Small intestine (tissue), 7 donors: ENCODE results near the gene PNKD. TPM values are rescaled to one million over a fixed set of nuclear protein-coding genes. Genes with fewer than 3 reads are reported as not detected.

Experiments
- DNase-seq, 2 donors: peaks; one replicate each; pipeline versions ENCODE4 v3.0.0 to v3.0.0-alpha.2; 2013
- FAIRE-seq: peaks from 2 replicates; lab custom pipeline; 2012; peaks lifted over from hg19 to GRCh38; lab: Jason Lieb, UNC
- H3K27ac ChIP-seq, 3 donors: one replicate each; pipeline ENCODE4 v1.5.1; 2013; ENCODE audit warnings: low read length in 2 of 3, mild to moderate bottlenecking in 2 of 3, control low read depth in 1 of 3, inconsistent platforms in 1 of 3, low read depth in 1 of 3, moderate library complexity in 1 of 3
- H3K27me3 ChIP-seq, 3 donors: one replicate each; pipeline ENCODE4 v1.6.1; 2013; ENCODE audit warnings: low read length in 3 of 3, inconsistent platforms in 1 of 3; ENCODE audit not compliant: control insufficient read depth in 3 of 3, insufficient read depth in 3 of 3
- H3K36me3 ChIP-seq, 3 donors: one replicate each; pipeline ENCODE4 v1.6.1; 2013; ENCODE audit warnings: low read length in 3 of 3, inconsistent platforms in 1 of 3, low read depth in 1 of 3, mild to moderate bottlenecking in 1 of 3, moderate library complexity in 1 of 3; ENCODE audit not compliant: control insufficient read depth in 3 of 3, insufficient read depth in 2 of 3
- H3K4me1 ChIP-seq, 3 donors: one replicate each; pipeline ENCODE4 v1.6.1; 2013; ENCODE audit warnings: low read length in 2 of 3, inconsistent platforms in 1 of 3, low read depth in 1 of 3, mild to moderate bottlenecking in 1 of 3, moderate library complexity in 1 of 3; ENCODE audit not compliant: control insufficient read depth in 3 of 3, insufficient read depth in 2 of 3
- H3K4me3 ChIP-seq, 3 donors: one replicate each; pipeline ENCODE4 v1.5.1; 2013; ENCODE audit warnings: low read length in 3 of 3, control low read depth in 1 of 3, inconsistent platforms in 1 of 3, low read depth in 1 of 3, mild to moderate bottlenecking in 1 of 3, moderate library complexity in 1 of 3
- H3K9me3 ChIP-seq, 2 donors: one replicate each; pipeline ENCODE4 v1.6.1; 2013; ENCODE audit warnings: low read depth in 1 of 2, low read length in 1 of 2; ENCODE audit not compliant: control insufficient read depth in 2 of 2, insufficient read depth in 1 of 2
- WGBS, 3 donors: extraction: QIAGEN DNeasy Blood & Tissue Kit; methylation state at CpG; one replicate each; pipeline ENCODE4 v1.1.7; 2013; 5-methylcytosine and 5-hydroxymethylcytosine counted together
- polyA plus RNA-seq, 4 donors: library from polyadenylated mRNA; stranded (reverse) in 3 of 4; unstranded in 1 of 4; fragments of 200-250 nt in 3 of 4; fragments of 120-200 nt in 1 of 4; gene quantifications; one replicate each; pipeline versions ENCODE4 v1.2.1 to v1.2.3, GENCODE V29; 2013
- donor health status: healthy with polysubstance abuse.
- donor health status: control.
- donor health status: control.
- donor health status: Bipolar disorder and iron deficiency.
- donor health status: healthy.

Gene PNKD
- polyA plus RNA-seq, 4 donors: 88.4 to 137 (median 104) TPM

DNA sequence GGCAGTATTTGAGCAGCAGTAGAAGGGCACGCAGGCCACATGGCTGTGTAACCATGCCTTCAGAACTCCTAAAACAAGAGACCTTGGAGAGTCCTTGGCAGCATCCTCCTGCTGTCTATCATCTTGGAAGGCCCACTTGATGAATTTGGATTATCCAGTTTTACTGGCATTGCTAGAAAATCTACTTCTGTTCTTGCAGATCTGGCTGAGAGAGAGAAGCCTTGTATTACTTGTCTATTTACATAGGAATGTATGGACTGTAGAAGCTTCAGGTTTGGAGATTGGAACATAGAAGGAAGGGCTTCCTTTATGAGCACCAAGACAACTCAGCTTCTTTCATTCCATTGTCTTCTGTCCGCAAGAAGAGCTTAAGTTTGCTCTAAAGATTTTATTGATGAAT lies 25.7 kb upstream of the PNKD start:
- DNase-seq (no peak), FAIRE-seq (no peak)
- H3K4me3 ChIP-seq: no peak overlapping the region
- no peak overlapping the region for H3K27ac ChIP-seq
- no peaks in the 10 kb centered on the region for H3K27me3 ChIP-seq
- no peaks in the 10 kb centered on the region for H3K9me3 ChIP-seq
- WGBS, 3 donors: 93 to 100% (median 96%) methylated on average over 2 of the region's 2 CpGs
- H3K36me3 ChIP-seq: peaks cover 29 to 68% (median 45%) of the 10 kb centered on the region in 3 donors
- H3K4me1 ChIP-seq: peaks cover 0 to 6% (median 0%) of the 10 kb centered on the region in 3 donors

DNA sequence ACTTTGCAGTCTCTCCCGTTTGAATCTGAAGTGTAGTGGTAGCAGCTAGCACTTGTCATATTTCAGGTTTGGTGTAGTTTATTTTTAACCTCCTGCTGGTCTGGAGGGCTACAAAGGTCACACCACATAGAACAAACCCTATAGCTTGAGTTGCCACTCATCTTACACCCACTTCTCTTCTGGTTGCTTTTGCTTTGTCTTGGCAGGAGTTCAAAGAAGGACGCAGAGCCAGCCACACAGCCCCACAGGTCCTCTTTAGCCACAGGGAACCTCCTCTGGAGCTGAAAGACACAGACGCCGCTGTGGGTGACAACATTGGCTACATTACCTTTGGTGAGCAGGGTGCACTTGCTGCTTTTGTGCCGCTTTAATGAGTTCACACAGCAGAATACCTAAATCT lies 25.1 kb upstream of the PNKD start:
- no peak overlapping the region for H3K27ac ChIP-seq
- WGBS, 3 donors: 60 to 77% (median 69%) methylated on average over 5 of the region's 5 CpGs
- peaks cover 33 to 67% (median 45%) of the 10 kb centered on the region in 3 donors for H3K36me3 ChIP-seq
- DNase-seq: no peak
- H3K27me3 ChIP-seq: no peaks in the 10 kb centered on the region
- no peaks in the 10 kb centered on the region for H3K9me3 ChIP-seq
- no peak overlapping the region for H3K4me3 ChIP-seq
- H3K4me1 ChIP-seq: peaks cover 0 to 6% (median 0%) of the 10 kb centered on the region in 3 donors
- FAIRE-seq: no peak

- FAIRE-seq (no peak), DNase-seq (no peak)
- Histone ChIP-seq H3K4me3 (no peak overlapping the region), H3K4me1 (peaks cover 0 to 5% (median 0%) of the 10 kb centered on the region in 3 donors), H3K27ac (no peak overlapping the region), H3K27me3 (no peaks in the 10 kb centered on the region), H3K9me3 (no peaks in the 10 kb centered on the region), H3K36me3 (peaks cover 41 to 86% (median 49%) of the 10 kb centered on the region in 3 donors)
- WGBS, 3 donors: 93 to 96% (median 94%) methylated on average over 13 of the region's 13 CpGs
These were observed 20.6 kb upstream of the PNKD start for GRCh38 chr2:218249691-218250090.

GRCh38 chr2:218252509-218253231 lies 17.6 kb upstream of the PNKD start:
- no peak overlapping the region for H3K27ac ChIP-seq
- 63 to 75% (median 74%) methylated on average over 7 of the region's 7 CpGs for WGBS, 3 donors

DNA sequence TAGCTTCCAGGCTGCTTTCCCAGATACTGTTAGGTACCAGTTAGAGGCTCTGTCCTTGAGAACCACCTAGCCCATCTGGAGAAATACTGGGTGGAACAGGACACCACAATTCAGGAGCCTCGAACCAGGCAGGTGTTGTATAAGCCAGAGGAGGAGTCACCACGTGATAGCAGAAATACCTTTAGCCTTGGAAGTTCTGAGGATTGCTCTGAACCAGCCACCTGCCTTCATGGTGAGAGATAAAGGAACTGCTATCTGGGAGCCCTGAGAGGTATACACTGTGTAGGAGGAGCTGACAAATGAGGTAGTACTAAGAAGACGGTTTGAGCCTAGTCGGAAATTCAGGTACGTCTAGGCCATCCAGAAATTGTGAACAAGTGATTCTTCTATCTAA lies 17.1 kb upstream of the PNKD start:
- H3K27ac ChIP-seq: no peak overlapping the region
- H3K9me3 ChIP-seq: no peaks in the 10 kb centered on the region
- no peak overlapping the region for H3K4me3 ChIP-seq
- H3K36me3 ChIP-seq: peaks cover 27 to 71% (median 43%) of the 10 kb centered on the region in 3 donors
- DNase-seq: peak in 1 of 2 donors; percentile 61
- FAIRE-seq: no peak
- H3K27me3 ChIP-seq: no peaks in the 10 kb centered on the region
- H3K4me1 ChIP-seq: peaks cover 0 to 3% (median 0%) of the 10 kb centered on the region in 3 donors
- WGBS, 3 donors: 17 to 63% (median 37%) methylated on average over 5 of the region's 5 CpGs

More at GRCh38 chr2:218252509-218253231, 17.6 kb upstream of the PNKD start:
- Histone ChIP-seq H3K36me3 (peaks cover 33 to 76% (median 45%) of the 10 kb centered on the region in 3 donors), H3K9me3 (no peaks in the 10 kb centered on the region), H3K4me3 (no peak overlapping the region), H3K27me3 (no peaks in the 10 kb centered on the region), H3K4me1 (peaks cover 0 to 3% (median 0%) of the 10 kb centered on the region in 3 donors)
- no peak for FAIRE-seq
- no peak for DNase-seq

GRCh38 chr2:218255446-218255845 lies 14.9 kb upstream of the PNKD start:
- H3K27ac ChIP-seq: no peak overlapping the region
- no peaks in the 10 kb centered on the region for H3K9me3 ChIP-seq
- H3K4me1 ChIP-seq: peaks cover 0 to 6% (median 0%) of the 10 kb centered on the region in 3 donors
- H3K27me3 ChIP-seq: no peaks in the 10 kb centered on the region
- no peak for DNase-seq
- no peak overlapping the region for H3K4me3 ChIP-seq
- no peak for FAIRE-seq
- peaks cover 12 to 52% (median 31%) of the 10 kb centered on the region in 3 donors for H3K36me3 ChIP-seq
- WGBS, 3 donors: 71 to 92% (median 84%) methylated on average over 6 of the region's 6 CpGs

DNA sequence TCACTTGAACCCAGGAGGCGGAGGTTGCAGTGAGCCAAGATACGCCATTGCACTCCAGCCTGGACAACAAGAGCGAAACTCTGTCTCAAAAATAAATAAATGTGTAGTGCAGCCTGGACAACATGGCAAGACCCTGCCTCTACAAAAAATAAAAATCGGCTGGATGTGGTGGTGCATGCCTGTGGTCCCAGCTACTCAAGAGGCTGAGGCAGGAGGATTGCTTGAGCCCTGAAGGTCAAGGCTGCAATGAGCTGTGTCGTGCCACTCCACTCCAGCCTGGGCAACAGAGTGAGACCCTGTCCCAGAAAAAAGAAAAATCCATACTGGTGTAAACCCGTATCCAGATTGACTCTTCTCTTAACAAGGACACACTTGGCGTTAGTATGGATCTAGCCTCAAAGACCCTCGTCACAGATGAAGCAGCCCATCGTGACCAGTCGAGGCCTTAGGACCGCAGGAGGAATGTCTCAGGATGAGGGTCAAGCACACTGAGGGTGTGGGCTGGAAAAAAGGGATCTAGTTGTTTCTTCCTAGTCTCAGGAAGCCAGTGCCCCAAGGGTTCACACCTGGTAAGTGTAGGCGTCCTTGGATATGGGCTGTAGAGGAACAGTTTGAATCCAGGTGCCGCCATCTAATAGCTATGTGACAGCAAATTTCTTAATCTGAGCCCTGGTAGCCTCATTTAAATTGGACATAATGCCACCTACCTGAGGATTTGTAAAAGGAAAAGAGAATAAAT lies 13.5 kb upstream of the PNKD start:
- DNase-seq (no peak), FAIRE-seq (no peak)
- H3K4me3 ChIP-seq: no peak overlapping the region
- H3K4me1 ChIP-seq: peaks cover 0 to 20% (median 0%) of the 10 kb centered on the region in 3 donors
- WGBS, 3 donors: 90 to 95% (median 94%) methylated on average over 13 of the region's 13 CpGs
- H3K27me3 ChIP-seq: no peaks in the 10 kb centered on the region
- no peaks in the 10 kb centered on the region for H3K9me3 ChIP-seq
- H3K36me3 ChIP-seq: peaks cover 12 to 43% (median 21%) of the 10 kb centered on the region in 3 donors
- H3K27ac ChIP-seq: no peak overlapping the region

DNA sequence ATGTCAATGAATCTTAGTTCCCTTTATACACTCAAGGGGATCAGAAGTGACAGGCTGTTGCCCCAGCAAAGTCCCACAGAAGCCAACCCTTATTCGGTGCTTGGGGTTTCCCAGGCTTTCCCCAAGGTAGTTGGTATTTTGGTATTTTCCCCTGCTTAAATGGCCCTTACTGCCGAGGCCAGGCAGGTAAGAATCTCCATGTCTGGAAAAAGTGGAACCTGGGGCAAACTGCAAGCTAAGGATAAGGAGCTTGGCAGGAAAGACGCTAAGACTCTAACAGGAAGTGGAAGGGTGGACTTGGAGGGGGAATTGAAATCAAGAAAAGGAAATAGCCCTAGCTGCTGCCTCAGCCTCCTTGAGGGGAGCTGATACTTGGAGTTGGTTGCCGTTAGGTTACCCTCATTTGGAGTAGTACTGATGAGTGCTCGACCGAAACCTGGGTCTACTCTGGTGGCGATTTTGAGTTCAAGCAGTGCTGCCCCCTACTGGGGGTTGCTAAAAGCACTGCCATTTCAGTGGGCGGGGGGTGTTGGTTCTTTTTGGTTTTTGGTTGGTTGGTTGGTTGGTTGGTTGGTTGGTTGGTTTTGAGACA lies 12.8 kb upstream of the PNKD start:
- FAIRE-seq (no peak), DNase-seq (peak; percentile 30 to 33)
- 56 to 77% (median 60%) methylated on average over 8 of the region's 8 CpGs for WGBS, 3 donors

More for the DNA sequence above, 12.8 kb upstream of the PNKD start:
- Histone ChIP-seq H3K27ac (peak overlapping the region in 2 of 3 donors; percentile 8 to 75), H3K9me3 (no peaks in the 10 kb centered on the region), H3K27me3 (no peaks in the 10 kb centered on the region), H3K36me3 (peaks cover 12 to 43% (median 21%) of the 10 kb centered on the region in 3 donors), H3K4me1 (peaks cover 0 to 27% (median 3%) of the 10 kb centered on the region in 3 donors), H3K4me3 (no peak overlapping the region)
